Measurements from ENCODE around the gene DCST2.

- TF ChIP-seq, protein P1, sequence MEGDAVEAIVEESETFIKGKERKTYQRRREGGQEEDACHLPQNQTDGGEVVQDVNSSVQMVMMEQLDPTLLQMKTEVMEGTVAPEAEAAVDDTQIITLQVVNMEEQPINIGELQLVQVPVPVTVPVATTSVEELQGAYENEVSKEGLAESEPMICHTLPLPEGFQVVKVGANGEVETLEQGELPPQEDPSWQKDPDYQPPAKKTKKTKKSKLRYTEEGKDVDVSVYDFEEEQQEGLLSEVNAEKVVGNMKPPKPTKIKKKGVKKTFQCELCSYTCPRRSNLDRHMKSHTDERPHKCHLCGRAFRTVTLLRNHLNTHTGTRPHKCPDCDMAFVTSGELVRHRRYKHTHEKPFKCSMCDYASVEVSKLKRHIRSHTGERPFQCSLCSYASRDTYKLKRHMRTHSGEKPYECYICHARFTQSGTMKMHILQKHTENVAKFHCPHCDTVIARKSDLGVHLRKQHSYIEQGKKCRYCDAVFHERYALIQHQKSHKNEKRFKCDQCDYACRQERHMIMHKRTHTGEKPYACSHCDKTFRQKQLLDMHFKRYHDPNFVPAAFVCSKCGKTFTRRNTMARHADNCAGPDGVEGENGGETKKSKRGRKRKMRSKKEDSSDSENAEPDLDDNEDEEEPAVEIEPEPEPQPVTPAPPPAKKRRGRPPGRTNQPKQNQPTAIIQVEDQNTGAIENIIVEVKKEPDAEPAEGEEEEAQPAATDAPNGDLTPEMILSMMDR (IDR thresholded peaks at IDR 0.05; ENCODE audit: low read depth, low read length): no peak
- TF ChIP-seq EZH2phosphoT487 (IDR thresholded peaks at IDR 0.05; ENCODE audit: low read depth): no peak
Measured at GRCh38 chr1:155083052-155083541, 49.5 kb upstream of the DCST2 start.
